HEK293 (cell line): ENCODE data around the gene SPRN.

Experiments used
- CTCF ChIA-PET: fragments of 350-600 bp; formaldehyde crosslinking; extraction: SDS; loops from one replicate; lab custom pipeline; 2021; ENCODE audit warnings: antibody characterized with exemption; lab: Yijun Ruan, JAX
- POLR2A ChIA-PET: fragments of 300-600 bp; formaldehyde crosslinking; extraction: SDS; loops from one replicate; lab custom pipeline; 2020; ENCODE audit warnings: antibody characterized with exemption, inconsistent platforms; lab: Yijun Ruan, JAX
- H3K27ac ChIP-seq: fragments of 200-500 bp; sonication (Bioruptor generic); 2 replicates; pipeline ENCODE4 v1.5.1; 2014; ENCODE audit warnings: low read depth, low read length, control low read depth, inconsistent platforms; ENCODE audit errors: extremely low read depth
- H3K36me3 ChIP-seq, 2 experiments: fragments of 200-500 bp in 1 of 2; sonication (Bioruptor generic) in 1 of 2; 1 replicate in 1 of 2; 2 replicates in 1 of 2; pipeline ENCODE4 v1.5.1; 2014 to 2017; ENCODE audit warnings: inconsistent platforms in 2 of 2, low read length in 2 of 2; ENCODE audit not compliant: control insufficient read depth in 2 of 2, insufficient read depth in 1 of 2
- H3K4me1 ChIP-seq: fragments of 200-500 bp; sonication (Bioruptor generic); 2 replicates; pipeline ENCODE4 v1.5.1; 2014; ENCODE audit warnings: mild to moderate bottlenecking, low read length, inconsistent platforms; ENCODE audit not compliant: control insufficient read depth, insufficient read depth
- H3K4me3 ChIP-seq: 2 replicates; pipeline ENCODE4 v1.5.1; 2011; ENCODE audit warnings: low read depth, mild to moderate bottlenecking, control low read depth, low read length, moderate library complexity
- H3K9me3 ChIP-seq: fragments of 200-500 bp; sonication (Bioruptor generic); 2 replicates; pipeline ENCODE4 v1.5.1; 2014; ENCODE audit warnings: low read depth, low read length, inconsistent platforms; ENCODE audit not compliant: control insufficient read depth, insufficient read depth
- GLIS1 ChIP-seq: fragments of 450-650 bp; formaldehyde crosslinking; IDR thresholded peaks from 2 replicates; pipeline ENCODE4 v1.5.1; 2016; ENCODE audit warnings: missing biosample characterization, missing genetic modification characterization
- GLIS2 ChIP-seq: fragments of 450-650 bp; formaldehyde crosslinking; IDR thresholded peaks from 2 replicates; pipeline ENCODE4 v1.5.1; 2016; ENCODE audit warnings: missing biosample characterization, missing genetic modification characterization
- HIC1 ChIP-seq: fragments of 450-650 bp; formaldehyde crosslinking; IDR thresholded peaks from 2 replicates; pipeline ENCODE4 v1.5.1; 2016; ENCODE audit warnings: missing biosample characterization, missing genetic modification characterization
- KLF9 ChIP-seq: fragments of 450-650 bp; formaldehyde crosslinking; IDR thresholded peaks from 2 replicates; pipeline ENCODE4 v1.5.1; 2016; ENCODE audit warnings: missing biosample characterization, missing genetic modification characterization, low read depth
- ZBTB8A ChIP-seq: fragments of 450-650 bp; formaldehyde crosslinking; IDR thresholded peaks from 2 replicates; pipeline ENCODE4 v1.5.1; 2016; ENCODE audit warnings: missing biosample characterization, missing genetic modification characterization
- ZFP3 ChIP-seq: fragments of 450-650 bp; formaldehyde crosslinking; IDR thresholded peaks from 2 replicates; pipeline ENCODE4 v1.5.1; 2016; ENCODE audit warnings: low read depth, missing biosample characterization, missing genetic modification characterization
- ZIC2 ChIP-seq: fragments of 450-650 bp; formaldehyde crosslinking; IDR thresholded peaks from 2 replicates; pipeline ENCODE4 v1.5.1; 2016; ENCODE audit warnings: missing biosample characterization, missing genetic modification characterization
- ZNF114 ChIP-seq: fragments of 450-650 bp; formaldehyde crosslinking; IDR thresholded peaks from 2 replicates; pipeline ENCODE4 v1.5.0; 2017; ENCODE audit warnings: missing biosample characterization, missing genetic modification characterization
- ZNF132 ChIP-seq: fragments of 450-650 bp; formaldehyde crosslinking; IDR thresholded peaks from 2 replicates; pipeline ENCODE4 v1.5.1; 2017; ENCODE audit warnings: missing biosample characterization, missing genetic modification characterization, borderline replicate concordance
- ZNF23 ChIP-seq: fragments of 450-650 bp; formaldehyde crosslinking; IDR thresholded peaks from 2 replicates; pipeline ENCODE4 v1.5.1; 2016; ENCODE audit warnings: missing biosample characterization, missing genetic modification characterization, borderline replicate concordance
- ZNF423 ChIP-seq: fragments of 450-650 bp; formaldehyde crosslinking; IDR thresholded peaks from 2 replicates; pipeline ENCODE4 v1.5.1; 2016; ENCODE audit warnings: missing biosample characterization, missing genetic modification characterization
- ZNF561 ChIP-seq: fragments of 450-650 bp; IDR thresholded peaks from 2 replicates; pipeline ENCODE4 v1.5.1; 2018; ENCODE audit warnings: missing biosample characterization, missing genetic modification characterization, borderline replicate concordance
- ZNF660 ChIP-seq: fragments of 450-650 bp; IDR thresholded peaks from 2 replicates; pipeline ENCODE4 v1.5.1; 2018; ENCODE audit warnings: missing biosample characterization, mild to moderate bottlenecking, missing genetic modification characterization

SPRN gene

DNA sequence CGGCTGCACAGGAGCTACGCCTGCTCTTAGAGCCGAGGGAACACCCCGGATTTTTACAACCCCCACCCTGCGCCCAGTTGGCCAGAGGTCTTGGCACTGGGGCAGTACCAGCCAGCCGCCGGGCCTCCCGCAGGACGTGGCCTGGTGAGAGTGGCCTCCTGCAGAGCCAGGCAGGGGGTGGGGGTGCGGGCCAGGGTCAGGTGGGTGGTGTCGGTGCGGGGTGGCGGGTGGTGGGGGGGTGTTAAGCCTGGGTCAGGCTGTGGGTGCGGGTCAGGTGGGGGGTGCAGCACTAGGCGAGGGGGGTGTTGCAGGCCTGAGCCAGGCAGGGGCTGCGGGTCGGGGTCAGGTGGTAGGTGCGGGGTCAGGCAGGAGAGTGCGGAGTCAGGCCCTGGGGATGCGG is 51.9 kb downstream of the SPRN start:
- ChIA-PET POLR2A (interaction anchor here (0.5 to 2.2 kb wide), 4 partner anchors 11 to 805 kb away, joined by 5 to 16 read pairs (median 7); no protein-coding TSS in a partner anchor), CTCF (interaction anchor here (0.7 to 1.0 kb wide), 3 partner anchors 11 to 16 kb away, joined by 3 read pairs; no protein-coding TSS in a partner anchor)
- H3K4me3 ChIP-seq = peak overlapping the region; percentile 91
- H3K27ac ChIP-seq = no peak overlapping the region
- H3K9me3 ChIP-seq = no peaks in the 10 kb centered on the region
- TF ChIP-seq ZNF114 (tag by site-specific recombination) (no peak), GLIS2 (tag by site-specific recombination) (peak; percentile 46), ZNF23 (tag by site-specific recombination) (no peak), HIC1 (tag by site-specific recombination) (peak; percentile 58; the same call in 1 of the 2 replicates), ZFP3 (no peak), GLIS1 (tag by site-specific recombination) (peak; percentile 80), ZNF660 (tag by site-specific recombination) (no peak), KLF9 (tag by site-specific recombination) (no peak), ZNF561 (no peak), ZBTB8A (no peak), ZNF132 (tag by site-specific recombination) (no peak), ZIC2 (peak; percentile 45; the same call in 1 of the 2 replicates), ZNF423 (tag by site-specific recombination) (0 out of 2 replicates have a peak, but pooled peaks have one; percentile 22)
- H3K4me1 ChIP-seq = peaks cover 9% of the 10 kb centered on the region
- H3K36me3 ChIP-seq = peaks cover 0 to 36% of the 10 kb centered on the region in 2 experiments; a peak in 1 of 3 replicates
